Stimulated activated CD8-positive, alpha-beta memory T cell treated with anti-CD3 and anti-CD28 coated beads, Interleukin-15, amount 100 ng/mL, for 1 hour (primary cell): ENCODE measurements around the gene CACNA2D2.

Experiments used
- DNase-seq: peaks from one replicate; pipeline ENCODE4 v3.0.0-alpha.2; 2020; ENCODE audit warnings: low read depth

The CACNA2D2 gene

GRCh38 chr3:50428007-50428633, 75.3 kb downstream of the CACNA2D2 start:
- DNase-seq = no peak

GRCh38 chr3:50427217-50427616, 76.2 kb downstream of the CACNA2D2 start:
- no peak for DNase-seq

GRCh38 chr3:50425911-50426310, 77.5 kb downstream of the CACNA2D2 start:
- no peak for DNase-seq

GRCh38 chr3:50423543-50423942, 79.9 kb downstream of the CACNA2D2 start:
- DNase-seq = no peak

GRCh38 chr3:50422153-50422552, 81.3 kb downstream of the CACNA2D2 start:
- DNase-seq = no peak

GRCh38 chr3:50419595-50420370, 83.7 kb downstream of the CACNA2D2 start:
- DNase-seq = no peak

GRCh38 chr3:50418850-50419249, 84.6 kb downstream of the CACNA2D2 start:
- DNase-seq = no peak

- no peak for DNase-seq
These were observed 85.8 kb downstream of the CACNA2D2 start for GRCh38 chr3:50417637-50418033.

GRCh38 chr3:50416736-50417636, 86.4 kb downstream of the CACNA2D2 start:
- DNase-seq = no peak

GRCh38 chr3:50415816-50416215, 87.6 kb downstream of the CACNA2D2 start:
- no peak for DNase-seq

- DNase-seq = no peak
These were observed 88.4 kb downstream of the CACNA2D2 start for GRCh38 chr3:50415061-50415460.

GRCh38 chr3:50414616-50415015, 88.8 kb downstream of the CACNA2D2 start:
- no peak for DNase-seq

- no peak for DNase-seq
These were observed 91.1 kb downstream of the CACNA2D2 start for GRCh38 chr3:50412231-50412754.

GRCh38 chr3:50411229-50411628, 92.2 kb downstream of the CACNA2D2 start:
- DNase-seq = no peak

- no peak for DNase-seq
These were observed 92.8 kb downstream of the CACNA2D2 start for GRCh38 chr3:50410608-50411139.

- no peak for DNase-seq
These were observed 93.2 kb downstream of the CACNA2D2 start for GRCh38 chr3:50410185-50410584.

- DNase-seq = no peak
These were observed 94.9 kb downstream of the CACNA2D2 start for GRCh38 chr3:50408443-50408944.

GRCh38 chr3:50406487-50406886, 96.9 kb downstream of the CACNA2D2 start:
- no peak for DNase-seq

- no peak for DNase-seq
These were observed 98.2 kb downstream of the CACNA2D2 start for GRCh38 chr3:50405249-50405648.

- DNase-seq = no peak
These were observed 101.3 kb downstream of the CACNA2D2 start for GRCh38 chr3:50401978-50402595.

- no peak for DNase-seq
These were observed 106.9 kb downstream of the CACNA2D2 start for GRCh38 chr3:50396502-50396901.
